HTR-8/SVneo (cell line): ENCODE data around the gene VASH2.

ENCODE experiments used
- DNase-seq: peaks from one replicate; pipeline ENCODE4 v3.0.0; 2011; ENCODE audit warnings: low spot score, mixed read lengths; ENCODE audit not compliant: insufficient read length
- FAIRE-seq: peaks from 2 replicates; lab custom pipeline; 2011; peaks lifted over from hg19 to GRCh38; lab: Jason Lieb, UNC

Gene VASH2

GRCh38 chr1:212928323-212929291 lies 21.7 kb upstream of the VASH2 start:
- no peak for FAIRE-seq
- DNase-seq: no peak

GRCh38 chr1:212930986-212931678 lies 19.2 kb upstream of the VASH2 start:
- DNase-seq (no peak), FAIRE-seq (no peak)

GRCh38 chr1:212933815-212934471 lies 16.4 kb upstream of the VASH2 start:
- FAIRE-seq (no peak), DNase-seq (no peak)

- no peak for FAIRE-seq
- DNase-seq: no peak
These were observed 14.9 kb upstream of the VASH2 start for GRCh38 chr1:212935387-212935981.

DNA sequence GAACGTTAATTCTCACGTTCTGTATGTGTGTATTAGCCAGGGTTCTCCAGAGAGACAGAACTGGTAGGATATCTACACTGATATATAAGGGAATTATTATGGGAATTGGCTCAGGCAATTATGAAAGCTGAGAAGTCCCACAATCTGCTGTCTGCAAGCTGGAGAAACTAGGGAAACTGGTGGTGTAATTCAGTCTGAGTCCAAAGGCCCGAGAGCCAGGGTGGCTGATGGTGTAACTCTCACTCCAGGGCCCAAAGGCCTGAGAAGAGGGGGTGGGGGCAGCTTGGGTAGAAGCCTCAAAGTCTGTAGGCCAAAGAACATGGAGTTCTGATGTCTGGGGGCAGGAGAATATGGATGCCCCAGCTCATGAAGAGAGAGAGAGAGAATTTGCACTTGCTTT lies 13.3 kb upstream of the VASH2 start:
- FAIRE-seq: no peak

DNA sequence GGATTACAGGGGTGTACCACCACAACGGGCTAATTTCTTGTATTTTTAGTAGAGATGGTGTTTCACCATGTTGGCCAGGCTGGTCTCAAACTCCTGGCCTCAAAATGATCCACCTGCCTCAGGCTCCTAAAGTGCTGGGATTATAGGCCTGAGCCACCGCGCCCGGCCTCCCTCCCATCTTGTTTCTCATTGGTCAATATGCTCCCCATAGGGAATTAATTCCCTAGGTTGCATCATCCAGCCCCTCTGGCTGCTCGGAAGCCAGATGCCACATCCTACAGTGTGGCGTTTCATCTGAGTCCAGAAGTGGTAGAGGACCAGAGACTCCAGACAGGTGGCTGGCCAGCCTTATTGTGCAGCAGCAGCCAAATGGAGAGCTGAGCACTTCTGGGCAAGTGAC lies 11.5 kb upstream of the VASH2 start:
- DNase-seq: no peak
- no peak for FAIRE-seq

More for the DNA sequence above, 13.3 kb upstream of the VASH2 start:
- no peak for DNase-seq

GRCh38 chr1:212941452-212941851 lies 8.9 kb upstream of the VASH2 start:
- DNase-seq (no peak), FAIRE-seq (no peak)

- DNase-seq (no peak), FAIRE-seq (no peak)
These were observed 7.5 kb upstream of the VASH2 start for GRCh38 chr1:212942679-212943392.

DNA sequence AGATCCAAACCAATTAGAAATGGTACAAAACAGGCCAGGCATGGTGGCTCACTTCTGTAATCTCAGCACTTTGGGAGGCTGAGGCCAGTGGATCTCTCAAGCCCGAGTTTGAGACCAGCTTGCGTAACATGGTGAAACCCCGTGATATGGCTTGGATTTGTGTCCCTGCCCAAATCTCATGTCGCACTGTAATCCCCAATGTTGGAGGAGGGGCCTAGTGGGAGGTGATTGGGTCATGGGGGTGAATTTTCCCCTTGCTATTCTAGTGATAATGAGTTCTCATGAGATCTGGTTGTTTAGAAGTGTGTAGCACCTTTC lies 7.0 kb upstream of the VASH2 start:
- no peak for FAIRE-seq
- DNase-seq: no peak

DNA sequence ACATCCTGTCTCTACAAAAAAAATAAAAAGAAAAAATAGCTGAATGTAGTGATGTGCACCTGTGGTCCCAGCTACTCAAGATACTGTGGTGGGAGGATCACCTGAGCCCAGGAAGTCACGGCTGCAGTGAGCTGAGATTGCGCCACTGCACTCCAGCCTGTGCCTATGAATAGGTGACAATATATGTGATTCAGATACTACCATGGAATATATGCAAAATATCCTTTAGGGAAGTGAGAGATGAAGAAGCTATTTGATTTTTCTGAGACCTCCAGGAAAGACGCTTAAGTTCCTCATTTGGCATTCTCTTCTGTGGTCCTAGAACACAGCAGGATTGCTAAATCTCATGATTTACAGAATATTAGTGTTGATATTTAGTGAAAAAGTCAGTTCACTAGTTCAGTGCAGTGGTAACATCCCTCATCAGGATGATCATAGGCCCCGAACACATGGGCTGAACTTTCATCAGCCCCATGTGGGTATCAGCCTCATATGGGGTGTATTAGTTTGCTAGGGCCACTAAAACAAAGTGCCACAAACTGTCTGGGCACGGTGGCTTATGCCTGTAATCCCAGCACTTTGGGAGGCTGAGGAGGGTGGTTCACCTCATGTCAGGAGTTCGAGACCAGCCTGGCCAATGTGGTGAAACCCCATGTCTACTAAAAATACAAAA lies 6.0 kb upstream of the VASH2 start:
- no peak for FAIRE-seq
- no peak for DNase-seq

GRCh38 chr1:212945056-212945455 lies 5.3 kb upstream of the VASH2 start:
- FAIRE-seq (no peak), DNase-seq (no peak)

DNA sequence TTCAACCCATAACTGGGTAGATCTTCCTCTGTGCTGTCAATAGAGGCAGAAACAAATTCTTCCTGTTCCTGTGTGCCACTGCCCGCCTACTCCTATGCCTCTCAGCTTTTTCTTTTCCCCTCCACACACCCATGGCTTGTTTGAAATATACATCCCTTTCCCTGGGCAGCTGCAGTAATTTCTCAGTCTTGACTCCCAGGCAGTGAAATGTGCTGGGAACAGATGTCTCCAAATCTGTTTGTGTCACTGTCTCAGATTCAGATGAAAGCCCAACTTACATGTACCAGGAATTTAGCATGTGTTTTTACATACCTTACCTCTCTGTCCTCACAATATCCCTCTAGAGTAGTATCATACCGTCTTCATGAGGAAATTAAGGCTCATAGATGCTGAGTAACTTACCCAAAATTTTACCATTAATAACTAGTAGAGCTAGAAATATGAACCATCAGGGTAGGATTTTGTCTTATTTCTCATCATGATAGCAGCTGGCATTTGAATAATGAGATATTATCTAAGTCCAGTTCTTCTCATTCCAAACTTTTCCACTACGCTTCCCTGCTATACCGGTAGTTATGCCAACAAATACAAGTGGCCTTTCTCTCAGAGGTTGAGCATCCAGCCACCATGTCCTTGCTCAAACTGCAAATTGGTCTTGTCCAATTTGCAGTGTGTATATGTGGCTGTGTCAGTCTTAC lies 4.7 kb upstream of the VASH2 start:
- FAIRE-seq (no peak), DNase-seq (no peak)

DNA sequence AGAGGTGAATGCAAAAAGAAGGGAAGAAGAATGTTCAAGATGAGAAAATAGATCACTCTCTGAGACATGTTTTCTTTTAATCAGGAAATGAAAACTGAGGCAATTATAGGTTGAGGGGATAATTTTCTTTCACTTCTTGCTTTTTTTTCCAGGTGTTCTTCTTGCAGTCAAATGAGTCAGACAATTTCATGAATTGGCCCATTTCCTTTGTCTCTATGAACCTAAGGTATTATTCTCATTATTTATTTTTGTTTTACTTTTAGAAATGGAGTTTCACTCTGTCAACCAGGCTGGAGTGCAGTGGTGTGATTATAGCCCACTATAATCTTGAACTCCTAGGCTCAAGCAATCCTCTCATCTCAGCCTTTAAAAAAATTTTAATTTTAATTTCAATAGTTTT lies 3.5 kb upstream of the VASH2 start:
- FAIRE-seq (no peak), DNase-seq (no peak)

DNA sequence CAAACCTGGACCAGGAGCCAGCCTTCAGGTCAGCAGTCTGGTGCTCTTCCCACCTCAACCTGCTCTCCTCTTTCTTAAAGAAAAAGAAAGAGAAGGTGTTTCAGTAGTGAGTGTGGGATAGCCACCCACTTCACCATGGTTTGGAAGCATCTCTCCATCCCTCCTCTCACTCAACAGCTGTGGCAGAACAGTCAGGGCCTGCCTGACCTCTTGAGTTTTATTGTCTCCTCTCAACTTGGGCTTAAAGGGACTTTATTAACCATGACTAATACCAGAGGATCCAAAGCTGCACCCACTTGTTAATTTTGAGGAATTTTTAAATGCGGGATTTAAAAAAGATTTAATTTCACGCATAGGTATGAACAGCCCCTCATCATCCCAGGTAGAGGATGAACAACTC lies 570 bp upstream of the VASH2 start:
- FAIRE-seq (no peak), DNase-seq (peak; percentile 22)

DNA sequence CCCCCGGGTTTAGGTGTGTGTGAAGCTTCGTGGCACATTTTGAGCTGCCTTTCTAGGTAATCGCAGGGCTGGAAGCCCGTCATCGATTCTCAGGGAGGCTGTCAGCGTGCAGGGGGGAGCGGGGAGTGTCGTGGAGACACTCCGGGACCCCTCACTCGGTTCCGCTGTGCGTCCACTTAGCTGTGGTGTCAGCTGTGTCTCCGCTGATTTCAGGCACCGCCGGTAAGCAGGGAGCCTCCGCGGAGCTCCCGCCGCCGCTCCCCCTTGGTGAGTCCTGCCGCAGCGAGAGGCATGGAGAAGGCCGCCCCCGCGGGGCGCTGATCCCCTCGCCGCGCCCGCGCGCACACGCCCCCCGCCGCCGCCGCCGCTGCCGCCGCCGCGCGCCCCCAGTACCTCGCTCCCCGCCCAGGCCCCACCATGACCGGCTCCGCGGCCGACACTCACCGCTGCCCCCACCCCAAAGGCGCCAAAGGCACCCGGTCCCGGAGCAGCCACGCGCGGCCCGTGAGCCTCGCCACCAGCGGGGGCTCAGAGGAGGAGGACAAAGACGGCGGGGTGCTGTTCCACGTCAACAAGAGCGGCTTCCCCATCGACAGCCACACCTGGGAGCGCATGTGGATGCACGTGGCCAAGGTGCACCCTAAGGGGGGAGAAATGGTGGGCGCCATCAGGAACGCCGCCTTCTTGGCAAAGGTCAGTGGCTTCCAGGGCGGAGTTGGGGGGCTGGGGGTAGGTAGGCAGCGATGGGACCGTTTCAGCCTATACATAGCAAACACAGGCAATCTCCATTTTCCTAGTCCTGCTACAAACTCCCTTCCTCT lies 995 bp downstream of the VASH2 start:
- no peak for DNase-seq

DNA sequence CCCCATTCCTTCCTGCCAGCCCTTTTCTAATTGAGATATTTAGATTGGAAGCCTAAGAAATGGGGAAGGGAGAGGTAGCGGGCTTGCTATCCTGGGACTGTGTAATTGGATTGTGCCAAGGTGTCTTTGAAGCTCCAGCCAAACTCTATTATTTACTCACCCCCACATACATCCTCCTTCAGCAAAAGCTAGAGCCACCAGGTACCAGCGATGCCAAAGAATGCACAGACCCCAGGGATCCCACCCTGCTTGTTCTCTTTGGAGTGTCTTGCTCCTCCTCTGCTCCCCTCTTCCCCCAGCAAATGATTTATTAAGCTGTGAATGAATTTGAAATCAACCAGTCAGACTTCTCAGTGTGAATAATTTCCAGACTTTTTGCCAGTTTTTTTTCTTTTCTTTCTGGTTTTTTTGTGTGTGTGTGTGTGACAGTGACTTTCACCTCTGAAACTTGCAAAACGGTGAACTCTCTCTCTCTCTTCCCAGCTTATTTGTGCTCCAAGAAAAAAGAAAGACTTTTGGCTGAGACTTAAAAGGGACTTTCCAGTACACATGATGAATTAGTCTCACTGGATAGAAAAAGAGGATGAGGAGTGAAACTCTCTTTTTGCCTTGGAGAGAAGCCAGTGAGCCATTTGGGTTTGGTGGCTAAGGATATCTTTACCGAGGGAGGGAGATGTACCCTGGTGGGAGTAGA lies 1.8 kb downstream of the VASH2 start:
- DNase-seq (no peak), FAIRE-seq (no peak)

More for the DNA sequence above, 995 bp downstream of the VASH2 start:
- FAIRE-seq: no peak

- DNase-seq (no peak), FAIRE-seq (no peak)
These were observed 2.3 kb downstream of the VASH2 start for GRCh38 chr1:212952641-212952976.

DNA sequence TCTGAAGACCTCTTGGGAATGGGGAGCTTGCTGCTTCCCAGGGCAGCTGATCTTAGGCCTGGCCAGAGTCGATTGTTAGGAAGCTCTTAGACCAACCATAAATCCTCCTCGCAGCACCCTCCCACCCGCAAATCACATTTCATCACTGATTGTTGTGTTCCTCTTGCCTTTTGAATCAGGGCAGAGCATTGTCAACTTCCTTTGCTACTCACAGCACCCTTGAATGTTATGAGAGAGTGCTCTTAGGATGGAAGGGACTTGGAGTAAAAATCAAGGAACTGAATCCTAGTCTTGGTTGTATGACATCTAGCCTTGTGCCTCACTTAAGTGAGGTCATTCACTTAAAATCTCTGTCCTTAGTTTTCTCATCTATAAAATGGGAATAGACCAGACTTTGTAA lies 3.0 kb downstream of the VASH2 start:
- FAIRE-seq: no peak
- DNase-seq: no peak
